Uterus (tissue), 2 donors: ENCODE measurements around the gene DPEP2NB.

Source experiments
- POLR2A ChIP-seq, 2 donors: fragments of 450-650 bp; IDR thresholded peaks; one replicate each; pipeline ENCODE4 v1.6.1; 2016; ENCODE audit warnings: antibody characterized with exemption in 2 of 2, mild to moderate bottlenecking in 1 of 2, moderate library complexity in 1 of 2
- TF ChIP-seq, protein P1 (sequence below), 4 experiments: fragments of 200-600 bp in 2 of 4; fragments of 450-650 bp in 2 of 4; sonication (generic) in 2 of 4; IDR thresholded peaks; one replicate each; pipeline ENCODE4 v1.5.1; 2016 to 2019; ENCODE audit warnings: antibody characterized with exemption in 4 of 4, mild to moderate bottlenecking in 2 of 4, moderate library complexity in 1 of 4

DNA sequence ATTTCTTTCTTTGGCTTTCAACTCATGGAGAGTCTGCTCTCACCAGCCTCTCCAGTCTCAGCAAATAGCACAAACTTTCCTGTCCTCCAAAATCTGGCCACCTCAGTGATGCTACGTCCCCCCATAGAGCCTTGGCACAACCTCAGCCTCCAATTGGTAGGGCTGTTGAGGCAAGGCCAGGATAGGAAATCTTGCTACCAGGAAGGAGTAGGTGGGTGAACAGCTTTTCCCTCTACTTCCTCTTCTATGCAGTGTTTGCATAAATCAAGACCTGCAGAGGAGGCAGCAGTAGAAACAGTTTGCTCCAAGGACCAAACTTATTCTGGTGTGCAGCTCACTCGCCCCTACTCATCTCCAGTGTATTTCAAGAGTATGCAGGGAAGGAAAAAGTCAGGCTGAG, 15.7 kb downstream of the DPEP2NB start:
- no peak for TF ChIP-seq POLR2A (IDR thresholded peaks at IDR 0.05)
- TF ChIP-seq, protein P1, sequence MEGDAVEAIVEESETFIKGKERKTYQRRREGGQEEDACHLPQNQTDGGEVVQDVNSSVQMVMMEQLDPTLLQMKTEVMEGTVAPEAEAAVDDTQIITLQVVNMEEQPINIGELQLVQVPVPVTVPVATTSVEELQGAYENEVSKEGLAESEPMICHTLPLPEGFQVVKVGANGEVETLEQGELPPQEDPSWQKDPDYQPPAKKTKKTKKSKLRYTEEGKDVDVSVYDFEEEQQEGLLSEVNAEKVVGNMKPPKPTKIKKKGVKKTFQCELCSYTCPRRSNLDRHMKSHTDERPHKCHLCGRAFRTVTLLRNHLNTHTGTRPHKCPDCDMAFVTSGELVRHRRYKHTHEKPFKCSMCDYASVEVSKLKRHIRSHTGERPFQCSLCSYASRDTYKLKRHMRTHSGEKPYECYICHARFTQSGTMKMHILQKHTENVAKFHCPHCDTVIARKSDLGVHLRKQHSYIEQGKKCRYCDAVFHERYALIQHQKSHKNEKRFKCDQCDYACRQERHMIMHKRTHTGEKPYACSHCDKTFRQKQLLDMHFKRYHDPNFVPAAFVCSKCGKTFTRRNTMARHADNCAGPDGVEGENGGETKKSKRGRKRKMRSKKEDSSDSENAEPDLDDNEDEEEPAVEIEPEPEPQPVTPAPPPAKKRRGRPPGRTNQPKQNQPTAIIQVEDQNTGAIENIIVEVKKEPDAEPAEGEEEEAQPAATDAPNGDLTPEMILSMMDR (IDR thresholded peaks at IDR 0.05) = no peak
